ACHN (cell line): Measurements from ENCODE around the gene DNAJB5.
A peak's percentile ranks its signal among the peaks of the same experiment; 100 is the strongest.
"Not testable (repeated sequence)": the region's sequence is repeated elsewhere in the genome, so short reads cannot be mapped to it uniquely, and the experiment has no call there.

Source experiments
- DNase-seq: peaks from one replicate; pipeline ENCODE4 v3.0.0-alpha.2; 2015
- in situ Hi-C: cut with HindIII; loops from 2 replicates; pipeline ENCODE4 v1.10.0; 2017; ENCODE audit warnings: low sequenced_read_pairs, low pct_ligation_motif_present, low pct_unique_long_range_greater_than_20kb

DNAJB5 gene

DNA sequence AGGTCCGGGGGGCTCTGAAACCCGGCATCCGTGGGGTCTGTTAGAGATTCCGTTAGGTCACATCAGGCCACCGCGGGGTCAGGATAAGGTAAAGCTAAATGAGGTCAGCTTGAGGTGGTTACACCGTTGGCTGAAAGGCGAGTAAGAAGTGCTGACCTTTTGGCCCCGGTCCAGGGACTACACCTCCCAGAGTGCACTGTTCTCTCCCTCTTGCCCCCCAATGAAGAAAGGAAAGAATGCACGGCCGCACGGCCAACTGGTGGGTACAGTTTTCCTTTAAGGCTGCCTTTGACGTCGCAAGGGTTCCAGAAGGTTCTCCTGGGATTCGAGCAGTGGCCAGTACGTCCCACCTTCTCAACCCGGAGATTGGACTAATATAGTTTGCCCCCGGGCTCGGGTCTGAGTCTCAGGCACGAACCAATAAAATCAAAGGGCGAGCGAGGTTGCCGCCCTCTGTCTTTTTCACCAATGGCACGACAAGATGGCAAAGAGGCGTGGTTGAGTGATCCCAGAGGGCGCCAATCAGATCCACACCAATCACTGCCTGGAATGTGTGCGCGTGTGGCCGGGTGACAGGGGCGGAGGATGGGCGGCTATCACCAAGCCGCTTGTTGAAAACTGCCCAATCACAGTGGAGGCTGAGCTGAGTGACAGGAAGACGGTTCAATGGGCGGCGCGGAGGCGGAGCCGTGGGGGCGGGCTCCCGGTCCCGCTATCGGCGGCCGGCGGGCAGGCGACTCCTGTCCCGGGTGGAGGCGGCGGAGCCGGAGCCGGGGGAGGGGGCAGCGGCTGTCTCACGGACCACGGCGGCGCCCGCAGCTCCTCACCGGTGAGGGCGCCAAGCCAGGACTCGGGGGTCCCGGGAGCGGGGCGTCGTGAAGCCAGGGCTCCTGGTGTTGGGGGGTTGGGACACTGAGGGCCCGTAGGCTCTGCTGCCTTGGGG is at the start of gene DNAJB5:
TSS of gene DNAJB5 (plus strand) at position 743 of the 943 bp plus-strand sequence. CDS start 886 bp downstream, outside the sequence.
- in situ Hi-C loops = no loop called here
- peak; percentile 97 for DNase-seq

DNA sequence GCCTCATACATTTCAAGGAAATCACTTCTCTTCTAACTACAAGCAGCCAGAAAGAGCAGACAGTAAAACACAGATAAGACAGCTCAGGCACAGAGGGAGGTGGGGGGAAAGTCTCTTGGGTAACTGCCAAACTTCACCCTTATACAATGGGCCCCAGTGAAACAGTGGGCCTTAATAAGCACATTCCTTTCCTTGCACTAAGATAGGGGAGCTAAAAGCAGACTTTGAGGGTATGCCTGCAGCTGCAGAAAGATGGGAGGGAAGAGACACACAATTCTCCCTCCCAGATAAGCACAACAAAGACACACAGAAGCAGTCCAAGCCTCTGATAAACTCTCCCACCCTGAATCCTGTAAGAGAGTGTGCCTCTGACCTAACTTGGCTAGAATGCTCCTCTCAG is 49.6 kb upstream of the DNAJB5 start:
- DNase-seq, in situ Hi-C loops: not testable (repeated sequence)

DNA sequence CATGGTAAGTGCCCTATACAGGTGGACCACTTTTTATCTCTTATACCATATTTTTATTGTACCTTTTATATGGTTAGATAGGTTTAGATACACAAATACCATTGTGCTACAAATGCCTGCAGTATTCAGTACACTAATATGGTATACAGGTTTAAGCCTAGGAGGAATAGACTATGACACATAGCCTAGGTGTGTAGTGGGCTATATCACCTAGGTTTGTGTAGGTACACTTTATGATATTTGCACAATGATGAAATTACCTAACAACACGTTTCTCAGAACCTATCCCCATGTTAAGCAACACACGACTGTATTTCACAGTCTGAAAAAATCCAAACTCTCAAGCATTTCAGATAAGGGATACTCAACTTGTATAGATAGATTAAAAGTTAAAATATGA is 41.1 kb upstream of the DNAJB5 start:
- in situ Hi-C loops = no loop called here
- DNase-seq = no peak

DNA sequence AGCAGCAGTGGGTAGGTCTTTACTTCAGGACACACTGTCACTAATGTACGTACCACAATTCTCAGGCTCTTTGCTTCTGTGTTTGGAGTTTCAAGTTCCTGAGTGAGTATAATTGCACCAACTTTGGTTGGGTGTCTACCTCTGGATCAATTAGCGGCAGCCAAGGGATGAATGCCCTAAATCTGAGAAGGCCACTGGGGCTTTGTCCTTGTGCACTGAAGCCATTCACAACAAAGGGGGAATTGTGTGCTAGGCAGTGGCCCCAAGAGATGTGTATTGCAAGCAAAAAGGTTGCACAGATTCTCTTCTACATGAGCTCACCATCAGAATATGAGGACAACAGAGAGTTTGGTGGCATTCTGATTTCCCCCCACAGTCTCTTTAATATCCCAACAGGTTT is 35.3 kb upstream of the DNAJB5 start:
- DNase-seq = no peak
- in situ Hi-C loops = no loop called here

DNA sequence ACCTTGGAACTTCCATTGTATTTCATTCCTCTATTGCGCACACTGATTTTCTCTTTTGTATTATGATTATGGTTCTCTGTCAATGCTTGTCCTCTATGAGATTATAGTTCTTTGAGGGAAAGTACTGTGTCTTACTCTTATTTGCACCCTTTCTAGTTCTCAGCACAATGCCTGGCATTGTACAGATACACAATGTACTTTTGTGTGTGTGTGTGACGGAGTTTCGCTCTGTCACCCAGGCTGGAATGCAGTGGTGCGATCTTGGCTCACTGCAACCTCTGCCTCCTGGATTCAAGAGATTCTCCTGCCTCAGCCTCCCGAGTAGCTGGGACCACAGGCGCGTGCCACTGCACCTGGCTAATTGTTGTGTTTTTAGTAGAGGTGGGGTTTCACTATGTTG is 33.5 kb upstream of the DNAJB5 start:
- DNase-seq, in situ Hi-C loops: not testable (repeated sequence)

DNA sequence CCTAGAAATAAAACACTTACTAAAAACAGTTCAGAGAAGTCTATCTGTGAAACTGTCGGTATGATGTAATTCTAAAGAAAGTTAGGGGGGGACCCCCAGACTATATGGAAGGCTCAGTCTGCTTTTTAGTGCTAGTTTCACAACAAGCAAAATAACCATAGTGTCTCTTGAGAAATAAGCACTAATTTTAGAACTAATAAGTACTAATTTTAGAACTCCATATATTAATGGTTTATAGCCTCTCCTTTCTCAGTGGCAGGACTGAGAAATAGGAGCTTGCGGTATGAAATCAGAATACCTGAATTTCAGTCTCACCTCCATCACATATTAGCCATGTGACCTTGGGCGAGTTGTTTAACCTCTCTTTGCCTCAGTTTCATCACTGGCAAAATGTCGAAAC is 32.9 kb upstream of the DNAJB5 start:
- in situ Hi-C loops = no loop called here
- DNase-seq = no peak

DNA sequence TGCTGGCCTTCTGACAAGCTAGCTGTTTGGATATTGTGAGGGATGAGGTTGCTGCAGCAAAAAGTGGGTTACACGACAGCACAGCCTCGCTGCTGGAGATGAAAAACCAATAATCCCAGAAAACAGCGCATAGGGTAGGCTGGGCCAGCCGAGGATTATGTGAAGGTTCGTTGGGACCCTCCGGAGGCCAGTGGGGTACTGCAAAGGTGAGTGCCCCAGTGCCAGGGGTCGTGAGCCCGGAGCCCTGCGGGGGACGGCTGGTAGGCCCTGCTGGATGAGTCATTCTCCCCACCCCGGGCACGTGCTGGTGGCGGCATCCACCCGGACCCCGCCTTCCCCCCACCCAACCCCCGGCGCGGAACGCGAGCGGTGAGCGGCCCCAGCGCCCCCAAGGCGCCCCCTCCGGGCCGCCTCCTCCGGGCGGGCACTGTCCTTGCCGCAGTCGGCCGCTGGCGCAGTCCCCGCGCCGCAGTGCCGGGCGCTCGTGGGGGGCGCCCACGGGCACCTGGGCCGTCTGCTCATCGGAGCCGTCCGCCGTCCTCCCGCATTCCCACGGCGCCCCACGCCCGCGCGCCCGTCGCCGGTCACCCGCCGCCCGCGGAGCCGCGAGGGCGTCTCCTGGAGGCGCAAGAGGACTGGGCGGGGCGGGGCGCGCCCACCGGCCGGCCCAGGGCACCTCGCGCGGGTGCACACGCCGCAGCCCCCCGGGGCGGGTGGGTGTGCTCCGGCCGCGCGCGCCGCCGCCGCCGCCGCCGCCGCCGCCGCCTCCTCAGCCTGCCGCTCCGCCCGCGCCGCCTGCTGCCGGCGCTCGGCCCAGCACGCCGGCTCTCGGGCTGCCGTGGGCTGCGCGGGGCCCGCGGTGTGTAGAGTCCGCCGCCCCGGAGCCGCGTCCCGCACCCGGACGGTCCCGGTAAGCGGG is 31.8 kb upstream of the DNAJB5 start, which contains the start of gene PHF24:
TSS of gene PHF24 (plus strand) at position 794 of the 919 bp plus-strand sequence. CDS start 13,014 bp downstream, outside the sequence.
- peak; percentile 4 for DNase-seq
- in situ Hi-C loops = no loop called here

DNA sequence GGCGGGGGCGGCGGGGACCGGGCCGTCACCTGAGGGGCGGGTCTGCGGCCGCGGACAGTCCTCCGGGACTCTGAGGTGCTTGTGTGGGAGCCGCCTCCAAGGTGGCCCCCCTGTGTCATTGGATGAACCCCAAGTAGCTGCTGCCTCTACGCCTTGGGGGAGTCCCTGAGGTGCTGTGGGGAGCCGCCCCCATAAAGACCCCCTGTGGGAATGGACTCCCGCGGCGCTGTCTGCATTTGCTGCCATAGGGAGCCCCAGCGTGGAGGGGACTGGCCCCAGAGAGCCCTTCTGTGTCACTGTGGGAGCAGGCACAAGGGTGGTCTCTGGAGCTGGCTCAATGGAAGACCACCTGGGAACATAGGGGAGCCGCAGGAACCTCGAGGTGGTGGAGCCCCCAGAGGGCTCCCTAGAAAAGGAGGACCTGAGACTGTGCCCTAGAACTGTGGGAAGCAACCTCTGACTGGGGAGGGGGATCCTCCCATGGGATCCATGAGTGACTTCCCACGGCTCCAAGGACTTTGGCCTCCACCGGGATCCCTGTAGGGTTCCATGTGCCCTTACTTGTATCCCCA is 31.0 kb upstream of the DNAJB5 start:
- in situ Hi-C loops = no loop called here
- no peak for DNase-seq

DNA sequence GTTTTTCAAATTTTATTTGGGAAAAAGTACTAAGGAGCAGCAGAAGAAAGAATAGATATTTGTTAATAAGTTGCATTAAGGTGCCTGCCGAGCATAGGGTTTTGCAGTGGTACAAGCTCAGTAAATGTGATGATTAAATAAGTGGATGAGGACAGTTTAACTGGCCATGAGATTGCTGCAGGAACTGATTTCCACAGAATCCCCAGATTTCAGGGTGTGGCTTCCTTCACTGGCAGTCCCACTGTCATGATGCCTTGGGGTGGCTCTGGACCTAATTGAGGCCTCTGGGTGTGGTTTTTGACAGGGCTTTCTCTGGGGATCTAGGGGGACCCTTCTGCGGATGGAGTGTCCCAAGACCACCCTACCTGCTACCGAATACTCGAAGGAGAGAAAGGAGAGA is 30.1 kb upstream of the DNAJB5 start:
- in situ Hi-C loops = no loop called here
- DNase-seq = no peak

DNA sequence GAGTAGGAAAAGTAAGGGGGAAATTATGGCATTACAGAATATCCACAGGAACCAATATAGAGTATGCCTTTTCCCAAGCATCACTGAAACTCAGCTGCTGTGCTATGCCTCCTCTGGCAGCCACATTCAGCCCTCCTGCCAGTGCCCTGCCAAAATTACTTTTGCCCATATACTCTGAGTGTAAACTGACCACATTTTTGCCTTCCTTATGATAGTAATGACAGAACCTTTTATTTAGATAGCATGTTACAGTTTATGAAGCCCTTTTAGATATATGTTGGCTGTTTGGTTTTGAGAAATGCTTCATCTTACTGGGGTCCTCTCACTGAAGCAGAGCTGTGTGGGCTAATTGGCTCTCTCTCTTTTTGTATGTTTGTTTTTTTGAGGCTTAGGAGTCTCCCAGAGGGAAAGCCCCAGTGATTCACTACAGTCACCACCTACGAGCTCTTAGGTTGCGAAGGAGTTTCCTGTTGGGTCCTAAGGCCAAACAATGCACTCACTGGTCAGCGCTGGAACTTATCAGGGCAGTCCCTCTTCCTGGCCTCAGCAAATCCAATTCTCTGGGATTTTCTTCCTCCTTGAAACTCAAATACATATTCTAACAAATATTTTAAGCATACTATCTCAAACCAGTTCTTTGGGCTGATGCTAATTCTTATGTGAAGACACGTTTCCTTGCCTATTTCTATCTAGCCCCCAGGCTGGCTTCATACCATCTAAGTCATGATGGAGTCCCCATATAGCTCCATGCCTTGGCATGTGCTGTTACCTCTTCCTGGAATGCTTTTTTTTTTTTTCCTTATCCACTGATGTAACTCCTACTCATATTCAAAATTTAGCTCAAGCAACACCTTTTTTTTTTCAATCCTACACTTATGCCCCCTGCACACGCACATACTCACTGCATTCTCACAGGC is 27.7 kb upstream of the DNAJB5 start:
- peak; percentile 23 for DNase-seq
- in situ Hi-C loops = no loop called here

DNA sequence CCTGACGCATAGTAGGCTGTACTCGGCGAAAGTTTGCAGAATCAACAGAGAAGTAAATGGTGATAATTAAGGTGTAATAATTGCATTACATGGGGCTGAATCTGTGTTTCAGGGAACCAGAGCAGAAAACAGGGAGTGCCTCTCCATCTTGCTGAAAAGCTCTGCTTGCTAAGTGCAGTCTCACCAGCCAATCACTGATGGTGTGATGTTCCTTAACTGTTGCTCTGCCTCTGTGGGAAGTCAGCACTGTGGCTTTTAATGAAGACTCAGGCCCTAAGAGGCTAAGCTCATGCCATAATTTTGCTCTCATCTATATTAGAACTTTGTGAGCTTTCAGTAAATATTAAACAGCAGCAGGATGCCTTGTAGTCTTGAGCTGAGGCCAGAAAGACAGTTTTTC is 27.0 kb upstream of the DNAJB5 start:
- no peak for DNase-seq

DNA sequence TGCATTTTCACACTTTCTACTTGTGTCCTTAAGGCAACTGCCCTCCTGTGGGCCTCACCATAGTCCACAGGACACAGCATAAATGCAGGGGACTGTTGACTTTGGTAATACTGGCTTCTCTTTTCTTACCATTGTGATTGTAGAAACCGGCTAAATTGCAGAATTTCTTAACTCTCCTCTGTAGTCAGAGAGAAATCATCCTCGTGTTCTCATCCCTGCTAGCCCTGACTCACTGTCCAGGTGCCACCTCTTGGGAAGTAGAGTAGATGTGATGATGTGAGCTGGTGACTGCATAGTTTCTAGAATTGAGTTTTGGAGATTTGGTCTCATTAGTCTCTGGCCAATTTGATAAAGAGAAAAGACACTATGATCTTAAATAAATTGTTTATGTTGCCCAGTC is 26.0 kb upstream of the DNAJB5 start:
- in situ Hi-C loops = no loop called here

More for the DNA sequence above, 27.0 kb upstream of the DNAJB5 start:
- in situ Hi-C loops = no loop called here

DNA sequence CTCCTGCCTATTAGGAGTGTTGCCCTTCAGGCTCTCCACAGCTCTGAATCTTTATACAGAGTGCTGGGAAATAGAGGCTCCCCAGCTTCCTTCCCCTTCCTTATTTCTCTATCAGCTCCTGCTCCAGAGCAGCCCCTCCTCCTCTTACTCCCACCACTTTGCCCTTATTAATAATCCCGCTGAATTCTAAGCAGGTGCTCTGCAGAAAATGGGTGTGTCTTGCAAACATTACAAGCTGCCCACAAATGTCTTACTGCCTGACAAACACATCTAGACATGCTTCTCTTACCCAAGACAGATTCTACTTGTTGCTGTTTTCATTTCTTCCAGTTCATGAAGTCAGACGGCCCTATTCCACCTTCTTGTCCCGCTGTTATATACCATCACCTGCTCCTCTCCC is 25.1 kb upstream of the DNAJB5 start:
- in situ Hi-C loops = no loop called here
- no peak for DNase-seq

More for the DNA sequence above, 26.0 kb upstream of the DNAJB5 start:
- no peak for DNase-seq

DNA sequence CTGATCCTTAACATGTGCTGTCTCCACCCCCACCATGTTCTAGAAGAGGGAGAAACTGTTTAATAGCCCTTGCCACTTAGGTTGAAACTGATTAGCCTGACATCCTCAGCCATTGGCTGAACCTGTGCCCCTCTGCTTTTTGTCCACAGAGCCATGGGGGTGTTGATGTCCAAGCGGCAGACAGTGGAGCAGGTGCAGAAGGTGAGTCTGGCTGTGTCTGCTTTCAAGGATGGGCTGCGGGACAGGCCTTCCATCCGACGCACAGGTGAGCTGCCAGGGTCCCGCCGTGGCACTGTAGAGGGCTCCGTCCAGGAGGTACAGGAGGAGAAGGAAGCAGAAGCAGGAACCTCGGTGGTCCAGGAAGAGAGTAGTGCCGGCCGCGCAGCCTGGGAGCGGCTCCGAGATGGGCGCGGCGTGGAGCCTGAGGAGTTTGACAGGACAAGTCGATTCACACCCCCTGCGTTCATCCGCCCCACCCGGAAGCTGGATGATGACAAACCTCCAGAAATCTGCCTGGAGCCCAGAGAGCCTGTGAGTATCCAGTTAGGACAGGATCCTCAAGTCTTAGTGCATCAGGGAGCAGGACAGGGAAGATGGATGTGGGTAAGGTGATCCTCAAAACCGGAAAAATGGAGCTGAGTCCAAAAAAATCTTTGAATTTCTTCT is 18.3 kb upstream of the DNAJB5 start:
- in situ Hi-C loops = no loop called here
- DNase-seq = no peak

DNA sequence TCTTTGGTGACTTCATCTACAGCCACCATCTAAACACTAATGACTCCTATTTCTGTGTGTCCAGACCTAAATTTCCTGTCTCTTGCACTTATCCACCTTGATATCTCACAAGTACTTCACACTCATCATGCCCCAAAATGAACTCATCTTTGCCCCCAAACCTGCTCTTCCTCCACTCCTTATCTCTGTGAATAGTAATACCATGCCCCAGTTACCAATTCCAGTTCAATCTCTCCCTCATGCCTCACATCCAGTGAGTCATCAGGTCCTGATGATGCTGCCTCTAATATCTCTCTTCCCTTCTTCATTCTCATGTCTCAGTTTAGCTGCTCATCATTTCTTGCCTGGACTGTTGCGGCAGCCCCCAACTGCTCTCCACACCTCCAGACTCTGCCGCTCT is 14.9 kb upstream of the DNAJB5 start:
- DNase-seq = no peak
- in situ Hi-C loops = no loop called here

DNA sequence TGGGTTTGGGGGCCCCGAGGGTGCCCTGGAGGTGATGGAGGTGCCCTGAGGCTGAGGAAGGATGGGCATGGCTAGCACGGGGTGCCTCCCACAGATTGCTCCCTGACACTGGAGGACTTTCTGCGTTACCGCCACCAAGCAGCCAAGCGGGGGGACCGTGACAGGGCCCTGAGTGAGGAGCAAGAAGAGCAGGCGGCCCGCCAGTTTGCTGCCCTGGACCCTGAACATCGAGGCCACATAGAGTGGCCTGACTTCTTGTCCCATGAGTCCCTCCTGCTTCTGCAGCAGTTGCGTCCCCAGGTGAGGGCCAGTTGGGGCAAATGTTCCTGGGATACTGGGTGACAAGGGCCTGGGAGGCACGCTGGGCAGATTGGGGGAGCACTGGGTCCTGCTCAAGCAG is 13.1 kb upstream of the DNAJB5 start:
- in situ Hi-C loops = no loop called here
- no peak for DNase-seq

DNA sequence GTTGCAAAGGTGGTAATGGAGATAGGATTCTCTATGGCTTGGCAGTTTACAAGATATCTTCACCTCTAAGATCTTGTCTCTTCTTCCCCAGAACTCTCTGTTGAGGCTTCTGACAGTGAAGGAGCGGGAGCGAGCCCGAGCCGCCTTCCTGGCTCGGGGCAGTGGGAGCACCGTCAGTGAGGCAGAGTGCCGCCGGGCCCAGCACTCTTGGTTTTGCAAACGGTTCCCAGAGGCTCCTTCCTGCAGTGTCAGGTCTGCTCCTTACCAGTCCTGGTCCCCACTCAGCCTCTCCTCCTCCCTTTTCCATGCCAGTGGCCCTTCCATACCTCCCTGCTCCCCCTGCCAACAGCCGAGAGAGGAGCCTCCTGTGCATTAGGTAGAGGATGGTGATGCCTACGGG is 12.6 kb upstream of the DNAJB5 start:
- in situ Hi-C loops = no loop called here

More for the DNA sequence above, 12.6 kb upstream of the DNAJB5 start:
- no peak for DNase-seq
